Middle frontal gyrus (tissue), 1 donor: ENCODE data around the gene MAK.
"Not testable (repeated sequence)": the region's sequence is repeated elsewhere in the genome, so short reads cannot be mapped to it uniquely, and the experiment has no call there.

ENCODE experiments used
- DNase-seq: peaks from one replicate; pipeline ENCODE4 v3.0.0-alpha.2; 2015; ENCODE audit warnings: low spot score; ENCODE audit errors: extremely low spot score

The MAK gene

GRCh38 chr6:10779076-10779475 lies 59.3 kb downstream of the MAK start:
- DNase-seq, result no peak

GRCh38 chr6:10778230-10778629 lies 60.1 kb downstream of the MAK start:
- no peak for DNase-seq

GRCh38 chr6:10771371-10771894 lies 66.9 kb downstream of the MAK start:
- no peak for DNase-seq

- no peak for DNase-seq
Measured at GRCh38 chr6:10769419-10769818, 68.9 kb downstream of the MAK start.

- DNase-seq, result no peak
Measured at GRCh38 chr6:10763006-10763405, 75.3 kb downstream of the MAK start.

- no peak for DNase-seq
Measured at GRCh38 chr6:10759884-10760329, 78.4 kb downstream of the MAK start.

GRCh38 chr6:10759312-10759839 lies 79.0 kb downstream of the MAK start:
- peak; percentile 17 for DNase-seq

- DNase-seq, result no peak
Measured at GRCh38 chr6:10756085-10756484, 82.3 kb downstream of the MAK start.

- DNase-seq, result not testable (repeated sequence)
Measured at GRCh38 chr6:10751757-10752156, 86.6 kb downstream of the MAK start.

GRCh38 chr6:10750568-10750967 lies 87.8 kb downstream of the MAK start:
- not testable (repeated sequence) for DNase-seq

GRCh38 chr6:10749734-10750133 lies 88.6 kb downstream of the MAK start:
- no peak for DNase-seq

GRCh38 chr6:10747251-10747972 lies 90.9 kb downstream of the MAK start, which contains the start of gene TMEM14B:
Gene TMEM14B (plus strand): TSS chr6:10747805. CDS start chr6:10749246, 1,441 bp downstream.
- DNase-seq, result peak; percentile 94

- no peak for DNase-seq
Measured at GRCh38 chr6:10746915-10747250, 91.5 kb downstream of the MAK start.

- no peak for DNase-seq
Measured at GRCh38 chr6:10745116-10745515, 93.2 kb downstream of the MAK start.

GRCh38 chr6:10743515-10743914 lies 94.8 kb downstream of the MAK start:
- DNase-seq, result no peak

GRCh38 chr6:10742251-10742650 lies 96.1 kb downstream of the MAK start:
- DNase-seq, result no peak

- not testable (repeated sequence) for DNase-seq
Measured at GRCh38 chr6:10741643-10742042, 96.7 kb downstream of the MAK start.

- no peak for DNase-seq
Measured at GRCh38 chr6:10740061-10740460, 98.3 kb downstream of the MAK start.

- no peak for DNase-seq
Measured at GRCh38 chr6:10736731-10737130, 101.6 kb downstream of the MAK start.

- DNase-seq, result no peak
Measured at GRCh38 chr6:10733863-10734262, 104.5 kb downstream of the MAK start.

- no peak for DNase-seq
Measured at GRCh38 chr6:10733151-10733715, 105.1 kb downstream of the MAK start.

GRCh38 chr6:10730254-10730653 lies 108.1 kb downstream of the MAK start:
- DNase-seq, result no peak

GRCh38 chr6:10725716-10726115 lies 112.6 kb downstream of the MAK start:
- DNase-seq, result no peak
